SK-N-SH treated with all-trans-retinoic acid at 6 μM for 48 hours (cell line): ENCODE results near the gene PARD3.

Source experiments
- ATAC-seq: fragments of 200-7000 bp; cut with Tn5 transposase; 3 replicates; pipeline ENCODE4 v1.9.1; 2020; ENCODE audit warnings: mild to moderate bottlenecking, moderate library complexity
- ARNTL ChIP-seq: fragments of 450-650 bp; formaldehyde crosslinking; IDR thresholded peaks from 2 replicates; pipeline ENCODE4 v1.5.0; 2020; ENCODE audit warnings: low read depth, mild to moderate bottlenecking, moderate library complexity, borderline replicate concordance
- BACH2 ChIP-seq: fragments of 250-450 bp; sonication (Bioruptor Pico); IDR thresholded peaks from 2 replicates; pipeline ENCODE4 v1.9.0; 2021; ENCODE audit warnings: mild to moderate bottlenecking, borderline replicate concordance
- CSDC2 ChIP-seq: fragments of 250-450 bp; sonication (Bioruptor Pico); IDR thresholded peaks from 2 replicates; pipeline ENCODE4 v1.5.0; 2020; ENCODE audit warnings: mild to moderate bottlenecking, moderate library complexity
- CSRNP3 ChIP-seq: fragments of 250-450 bp; sonication (Bioruptor Pico); IDR thresholded peaks from 2 replicates; pipeline ENCODE4 v1.5.1; 2021; ENCODE audit warnings: mild to moderate bottlenecking, moderate library complexity
- GLIS3 ChIP-seq: fragments of 250-450 bp; sonication (Bioruptor Pico); IDR thresholded peaks from 2 replicates; pipeline ENCODE4 v1.5.0; 2020; ENCODE audit warnings: mild to moderate bottlenecking, moderate library complexity
- OSR1 ChIP-seq: fragments of 250-450 bp; sonication (Bioruptor Pico); IDR thresholded peaks from 2 replicates; pipeline ENCODE4 v1.8.0; 2022; ENCODE audit warnings: moderate library complexity, mild to moderate bottlenecking, inconsistent platforms
- POU6F1 ChIP-seq: fragments of 250-450 bp; sonication (Bioruptor Pico); IDR thresholded peaks from 2 replicates; pipeline ENCODE4 v1.8.0; 2021; ENCODE audit warnings: low read depth, mild to moderate bottlenecking, moderate library complexity, borderline replicate concordance
- PPARA ChIP-seq: fragments of 250-450 bp; sonication (Bioruptor Pico); IDR thresholded peaks from 2 replicates; pipeline ENCODE4 v1.5.0; 2020; ENCODE audit warnings: mild to moderate bottlenecking, borderline replicate concordance
- RARB ChIP-seq: fragments of 250-450 bp; sonication (Bioruptor Pico); IDR thresholded peaks from 2 replicates; pipeline ENCODE4 v1.8.0; 2021; ENCODE audit warnings: mild to moderate bottlenecking, moderate library complexity
- SNAI2 ChIP-seq: fragments of 250-450 bp; sonication (Bioruptor Pico); IDR thresholded peaks from 2 replicates; pipeline ENCODE4 v1.5.0; 2020; ENCODE audit warnings: mild to moderate bottlenecking, moderate library complexity
- TCF4 ChIP-seq: fragments of 250-450 bp; sonication (Bioruptor Pico); IDR thresholded peaks from 2 replicates; pipeline ENCODE4 v1.8.0; 2021; ENCODE audit warnings: mild to moderate bottlenecking, moderate library complexity, borderline replicate concordance
- TOX ChIP-seq: fragments of 250-450 bp; sonication (Bioruptor Pico); IDR thresholded peaks from 2 replicates; pipeline ENCODE4 v1.8.0; 2021; ENCODE audit warnings: mild to moderate bottlenecking, moderate library complexity, borderline replicate concordance
- ZC3H10 ChIP-seq: fragments of 250-450 bp; sonication (Bioruptor Pico); IDR thresholded peaks from 2 replicates; pipeline ENCODE4 v1.5.1; 2021; ENCODE audit warnings: mild to moderate bottlenecking, moderate library complexity
- ZFP3 ChIP-seq: fragments of 250-450 bp; sonication (Bioruptor Pico); IDR thresholded peaks from 2 replicates; pipeline ENCODE4 v1.5.0; 2020; ENCODE audit warnings: mild to moderate bottlenecking, moderate library complexity
- ZFP30 ChIP-seq: fragments of 450-650 bp; formaldehyde crosslinking; IDR thresholded peaks from 2 replicates; pipeline ENCODE4 v1.5.0; 2022; ENCODE audit warnings: mild to moderate bottlenecking, moderate library complexity
- ZNF565 ChIP-seq: fragments of 450-650 bp; formaldehyde crosslinking; conservative IDR thresholded peaks from 2 replicates; pipeline ENCODE4 v1.5.0; 2020; ENCODE audit warnings: low read depth, mild to moderate bottlenecking, moderate library complexity
- ZNF70 ChIP-seq: fragments of 450-650 bp; formaldehyde crosslinking; IDR thresholded peaks from 2 replicates; pipeline ENCODE4 v1.5.0; 2020; ENCODE audit warnings: mild to moderate bottlenecking, moderate library complexity
- ZNF8 ChIP-seq: fragments of 450-650 bp; formaldehyde crosslinking; IDR thresholded peaks from 2 replicates; pipeline ENCODE4 v1.5.0; 2020; ENCODE audit warnings: mild to moderate bottlenecking, moderate library complexity
- TF ChIP-seq, protein P1 (sequence below): fragments of 250-450 bp; sonication (Bioruptor Pico); IDR thresholded peaks from 2 replicates; pipeline ENCODE4 v1.8.0; 2020; ENCODE audit warnings: mild to moderate bottlenecking, moderate library complexity, borderline replicate concordance

The PARD3 gene

GRCh38 chr10:34290412-34291081 is 524.5 kb downstream of the PARD3 start (continued):
- TF ChIP-seq ZNF70 (CRISPR knock-in tag) = no peak
- TF ChIP-seq ZC3H10 (CRISPR knock-in tag) = peak; percentile 64
- no peak for TF ChIP-seq OSR1 (CRISPR knock-in tag)
- no peak for TF ChIP-seq CSRNP3

- TF ChIP-seq, protein P1, sequence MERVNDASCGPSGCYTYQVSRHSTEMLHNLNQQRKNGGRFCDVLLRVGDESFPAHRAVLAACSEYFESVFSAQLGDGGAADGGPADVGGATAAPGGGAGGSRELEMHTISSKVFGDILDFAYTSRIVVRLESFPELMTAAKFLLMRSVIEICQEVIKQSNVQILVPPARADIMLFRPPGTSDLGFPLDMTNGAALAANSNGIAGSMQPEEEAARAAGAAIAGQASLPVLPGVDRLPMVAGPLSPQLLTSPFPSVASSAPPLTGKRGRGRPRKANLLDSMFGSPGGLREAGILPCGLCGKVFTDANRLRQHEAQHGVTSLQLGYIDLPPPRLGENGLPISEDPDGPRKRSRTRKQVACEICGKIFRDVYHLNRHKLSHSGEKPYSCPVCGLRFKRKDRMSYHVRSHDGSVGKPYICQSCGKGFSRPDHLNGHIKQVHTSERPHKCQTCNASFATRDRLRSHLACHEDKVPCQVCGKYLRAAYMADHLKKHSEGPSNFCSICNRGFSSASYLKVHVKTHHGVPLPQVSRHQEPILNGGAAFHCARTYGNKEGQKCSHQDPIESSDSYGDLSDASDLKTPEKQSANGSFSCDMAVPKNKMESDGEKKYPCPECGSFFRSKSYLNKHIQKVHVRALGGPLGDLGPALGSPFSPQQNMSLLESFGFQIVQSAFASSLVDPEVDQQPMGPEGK = no peak
- TF ChIP-seq RARB (CRISPR knock-in tag) = no peak
- no peak for TF ChIP-seq CSRNP3
- no peak for TF ChIP-seq GLIS3
- no peak for ATAC-seq
Observed at GRCh38 chr10:34288634-34289033, 526.5 kb downstream of the PARD3 start.

- ATAC-seq = peak; percentile 67
- no peak for TF ChIP-seq SNAI2 (CRISPR knock-in tag)
- TF ChIP-seq ZNF565 (CRISPR knock-in tag) = no peak
- TF ChIP-seq ZNF8 (CRISPR knock-in tag) = no peak
- no peak for TF ChIP-seq TCF4 (CRISPR knock-in tag)
- TF ChIP-seq CSRNP3 = no peak
- no peak for TF ChIP-seq GLIS3
- TF ChIP-seq ZNF70 (CRISPR knock-in tag) = no peak
- no peak for TF ChIP-seq CSDC2
- TF ChIP-seq ZC3H10 (CRISPR knock-in tag) = no peak
- no peak for TF ChIP-seq TOX (CRISPR knock-in tag)
- TF ChIP-seq PPARA (CRISPR knock-in tag) = no peak
- no peak for TF ChIP-seq POU6F1 (CRISPR knock-in tag)
- no peak for TF ChIP-seq BACH2 (CRISPR knock-in tag)
- no peak for TF ChIP-seq RARB (CRISPR knock-in tag)
- TF ChIP-seq, protein P1 = no peak
- no peak for TF ChIP-seq ZFP30
- no peak for TF ChIP-seq ZFP3
- no peak for TF ChIP-seq ARNTL (CRISPR knock-in tag)
Observed at GRCh38 chr10:34286136-34286739, 528.9 kb downstream of the PARD3 start.
